Keratinocyte (primary cell): ENCODE data around the gene STOML3. TPM values are rescaled to one million over a fixed set of nuclear protein-coding genes. Genes with fewer than 3 reads are reported as not detected.

ENCODE experiments used
- DNase-seq: peaks from one replicate; pipeline ENCODE4 v3.0.0-alpha.2; 2011; ENCODE audit warnings: low read depth, missing footprints, low spot score
- FAIRE-seq: peaks from 2 replicates; lab custom pipeline; 2011; peaks lifted over from hg19 to GRCh38; lab: Jason Lieb, UNC
- H2AFZ ChIP-seq: 2 replicates; pipeline ENCODE4 v1.6.0; 2012; ENCODE audit warnings: low read length, control low read depth, inconsistent platforms; ENCODE audit not compliant: control insufficient read depth
- H3K27ac ChIP-seq: 2 replicates; pipeline ENCODE4 v1.5.1; 2011; ENCODE audit warnings: low read length; ENCODE audit not compliant: control insufficient read depth, insufficient read depth
- H3K27me3 ChIP-seq: 3 replicates; pipeline ENCODE4 v1.6.0; 2011; ENCODE audit warnings: low read length; ENCODE audit not compliant: control insufficient read depth, insufficient read depth; ENCODE audit errors: extremely low read depth
- H3K36me3 ChIP-seq, 2 experiments: 2 replicates in 1 of 2; 3 replicates in 1 of 2; pipeline ENCODE4 v1.5.1; 2011; ENCODE audit warnings: low read length in 2 of 2, mild to moderate bottlenecking in 1 of 2; ENCODE audit not compliant: control insufficient read depth in 2 of 2, insufficient read depth in 2 of 2; ENCODE audit errors: extremely low read depth in 1 of 2
- H3K4me1 ChIP-seq: 3 replicates; pipeline ENCODE4 v1.5.1; 2011; ENCODE audit warnings: low read length; ENCODE audit not compliant: control insufficient read depth, insufficient read depth; ENCODE audit errors: extremely low read depth
- H3K4me2 ChIP-seq: 3 replicates; pipeline ENCODE4 v1.6.0; 2011; ENCODE audit warnings: low read depth, low read length; ENCODE audit not compliant: control insufficient read depth, insufficient read depth; ENCODE audit errors: extremely low read depth
- H3K4me3 ChIP-seq, 3 experiments: fragments of 200-600 bp in 1 of 3; sonication (generic) in 1 of 3; 2 replicates in 2 of 3; 3 replicates in 1 of 3; pipeline ENCODE4 v1.5.1; 2011 to 2016; ENCODE audit warnings: low read length in 3 of 3, mild to moderate bottlenecking in 3 of 3, control low read depth in 2 of 3, inconsistent platforms in 1 of 3, low read depth in 1 of 3, mixed read lengths in 1 of 3, mixed run types in 1 of 3, moderate library complexity in 1 of 3; ENCODE audit not compliant: control insufficient read depth in 2 of 3, insufficient read depth in 2 of 3; ENCODE audit errors: extremely low read depth in 1 of 3
- H3K79me2 ChIP-seq: 2 replicates; pipeline ENCODE4 v1.6.0; 2012; ENCODE audit warnings: low read length; ENCODE audit not compliant: control insufficient read depth, insufficient read depth
- H3K9ac ChIP-seq: 3 replicates; pipeline ENCODE4 v1.6.0; 2011; ENCODE audit warnings: low read length; ENCODE audit not compliant: control insufficient read depth, insufficient read depth; ENCODE audit errors: extremely low read depth
- H3K9me1 ChIP-seq: 3 replicates; pipeline ENCODE4 v1.6.0; 2011; ENCODE audit warnings: low read length; ENCODE audit not compliant: control insufficient read depth, insufficient read depth; ENCODE audit errors: extremely low read depth
- H3K9me3 ChIP-seq: 2 replicates; pipeline ENCODE4 v1.5.1; 2012; ENCODE audit warnings: low read depth, low read length; ENCODE audit not compliant: control insufficient read depth
- H4K20me1 ChIP-seq: 3 replicates; pipeline ENCODE4 v1.6.0; 2011; ENCODE audit warnings: low read length; ENCODE audit not compliant: control insufficient read depth, insufficient read depth; ENCODE audit errors: extremely low read depth
- CTCF ChIP-seq, 3 experiments: IDR thresholded peaks in 1 of 3; conservative IDR thresholded peaks in 1 of 3; optimal IDR thresholded peaks in 1 of 3; 2 replicates in 2 of 3; 3 replicates in 1 of 3; pipeline versions ENCODE3 to v1.5.1; 2011; ENCODE audit warnings: low read length in 3 of 3, mild to moderate bottlenecking in 3 of 3, moderate library complexity in 2 of 3, control low read depth in 1 of 3, inconsistent platforms in 1 of 3; ENCODE audit not compliant: insufficient read depth in 2 of 3; ENCODE audit errors: extremely low read depth in 1 of 3
- EZH2 ChIP-seq: IDR thresholded peaks from one replicate; pipeline ENCODE4 v1.6.1; 2012; ENCODE audit warnings: inconsistent platforms, mild to moderate bottlenecking, low read length, moderate library complexity
- dilution Hi-C: fragments of 300-500 bp; cut with MboI; formaldehyde crosslinking; loops from one replicate; pipeline ENCODE4 v1.7.0; 2020; ENCODE audit warnings: low sequenced_read_pairs; ENCODE audit not compliant: extremely low pct_ligation_motif_present
- polyA plus RNA-seq, 5 experiments: library from polyadenylated mRNA; depleted of rRNA in 3 of 5; stranded (reverse) in 3 of 5; stranded (forward) in 1 of 5; unstranded in 1 of 5; fragments of >200 nt; gene quantifications; 1 replicate in 1 of 5; 2 replicates in 3 of 5; 3 replicates in 1 of 5; pipeline versions ENCODE4 v1.2.1 to v1.2.3, GENCODE V29; 2011 to 2012; ENCODE audit warnings: missing spikeins in 2 of 5, low read depth in 1 of 5, low replicate concordance in 1 of 5

STOML3 gene
- polyA plus RNA-seq, 1 donor (not counting 4 experiments of a cell fraction or from before 2014, with no cell fraction given): not detected

GRCh38 chr13:39035204-39035603 is 44.6 kb upstream of the STOML3 start:
- Histone ChIP-seq H3K4me3 (peak overlapping the region; percentile 79 to 99 (median 91)), H2AFZ (no peak overlapping the region), H3K4me1 (peaks cover 5% of the 10 kb centered on the region), H4K20me1 (no peaks in the 10 kb centered on the region), H3K9me3 (no peaks in the 10 kb centered on the region), H3K9ac (peak overlapping the region; percentile 82), H3K27ac (no peak overlapping the region), H3K79me2 (peaks cover 73% of the 10 kb centered on the region), H3K36me3 (peaks cover 1 to 4% of the 10 kb centered on the region in 2 experiments), H3K27me3 (no peaks in the 10 kb centered on the region), H3K4me2 (peak overlapping the region; percentile 72), H3K9me1 (peaks cover 2% of the 10 kb centered on the region)
- no peak for DNase-seq
- dilution Hi-C loops: no loop called here
- TF ChIP-seq EZH2: no peak
- no peak for TF ChIP-seq CTCF (optimal IDR thresholded peaks at IDR 0.05 in 1 of 3, IDR thresholded peaks at IDR 0.05 in 1 of 3, conservative IDR thresholded peaks at IDR 0.05 in 1 of 3; ENCODE audit: extremely low read depth in 1 of 3, insufficient read depth in 2 of 3, low read length in 3 of 3)
- FAIRE-seq: peak; percentile 23

- H3K9me3 ChIP-seq: no peaks in the 10 kb centered on the region
- no peaks in the 10 kb centered on the region for H4K20me1 ChIP-seq
- peaks cover 73% of the 10 kb centered on the region for H3K79me2 ChIP-seq
- H3K27me3 ChIP-seq: no peaks in the 10 kb centered on the region
- TF ChIP-seq EZH2 (no peak), CTCF (optimal IDR thresholded peaks at IDR 0.05 in 1 of 3, IDR thresholded peaks at IDR 0.05 in 1 of 3, conservative IDR thresholded peaks at IDR 0.05 in 1 of 3; ENCODE audit: extremely low read depth in 1 of 3, insufficient read depth in 2 of 3, low read length in 3 of 3) (no peak)
- H3K36me3 ChIP-seq: peaks cover 1 to 4% of the 10 kb centered on the region in 2 experiments
- no peak overlapping the region for H3K9ac ChIP-seq
- no peak overlapping the region for H3K27ac ChIP-seq
- FAIRE-seq (no peak), DNase-seq (no peak)
- H3K4me3 ChIP-seq: no peak overlapping the region
- dilution Hi-C loops: no loop called here
- H3K4me1 ChIP-seq: peaks cover 3% of the 10 kb centered on the region
- no peak overlapping the region for H2AFZ ChIP-seq
- H3K9me1 ChIP-seq: peaks cover 2% of the 10 kb centered on the region
- no peak overlapping the region for H3K4me2 ChIP-seq
Measured at GRCh38 chr13:39034085-39034484, 43.5 kb upstream of the STOML3 start.
